ENCODE measurements around the gene JCAD.
"Not testable (repeated sequence)": the region's sequence is repeated elsewhere in the genome, so short reads cannot be mapped to it uniquely, and the experiment has no call there.

JCAD gene

GRCh38 chr10:30059209-30060107 is at the start of gene JCAD:
JCAD (minus strand) TSS chr10:30059586; CDS start chr10:30047812, 11,774 bp downstream.
- DNase-seq (ENCODE audit: insufficient read length, low spot score) (peak; percentile 42), FAIRE-seq (no peak)
- TF ChIP-seq CTCF (IDR thresholded peaks at IDR 0.05; ENCODE audit: insufficient read depth, missing control alignments): no peak

GRCh38 chr10:30106987-30107386 is 47.6 kb upstream of the JCAD start:
- no peak for DNase-seq (ENCODE audit: insufficient read length, low spot score)
- no peak for FAIRE-seq
- TF ChIP-seq CTCF (IDR thresholded peaks at IDR 0.05; ENCODE audit: insufficient read depth, missing control alignments): no peak

GRCh38 chr10:30103595-30104320 is 44.4 kb upstream of the JCAD start:
- FAIRE-seq: no peak
- no peak for TF ChIP-seq CTCF (IDR thresholded peaks at IDR 0.05; ENCODE audit: insufficient read depth, missing control alignments)
- no peak for DNase-seq (ENCODE audit: insufficient read length, low spot score)

- not testable (repeated sequence) for FAIRE-seq; DNase-seq (ENCODE audit: insufficient read length, low spot score)
Measured at GRCh38 chr10:30099706-30100105, 40.3 kb upstream of the JCAD start.

GRCh38 chr10:30099101-30099500 is 39.7 kb upstream of the JCAD start:
- FAIRE-seq: no peak

GRCh38 chr10:30098629-30099028 is 39.2 kb upstream of the JCAD start:
- FAIRE-seq (no peak), DNase-seq (ENCODE audit: insufficient read length, low spot score) (no peak)
- no peak for TF ChIP-seq CTCF (IDR thresholded peaks at IDR 0.05; ENCODE audit: insufficient read depth, missing control alignments)

More at GRCh38 chr10:30099101-30099500, 39.7 kb upstream of the JCAD start:
- DNase-seq (ENCODE audit: insufficient read length, low spot score): no peak
- no peak for TF ChIP-seq CTCF (IDR thresholded peaks at IDR 0.05; ENCODE audit: insufficient read depth, missing control alignments)

GRCh38 chr10:30096564-30096963 is 37.2 kb upstream of the JCAD start:
- DNase-seq (ENCODE audit: insufficient read length, low spot score): no peak
- no peak for FAIRE-seq
- no peak for TF ChIP-seq CTCF (IDR thresholded peaks at IDR 0.05; ENCODE audit: insufficient read depth, missing control alignments)
